Measurements from ENCODE around the gene EIF5A2.

Gene EIF5A2

GRCh38 chr3:170844377-170844776 lies 64.1 kb downstream of the EIF5A2 start:
- TF ChIP-seq CTCF (IDR thresholded peaks at IDR 0.05; ENCODE audit: borderline replicate concordance, insufficient read depth, low read depth, low read length): no peak

GRCh38 chr3:170840291-170840859 lies 68.1 kb downstream of the EIF5A2 start:
- no peak overlapping the region for H3K4me3 ChIP-seq (ENCODE audit: low read depth, low read length)
- TF ChIP-seq CTCF (IDR thresholded peaks at IDR 0.05; ENCODE audit: borderline replicate concordance, insufficient read depth, low read depth, low read length): no peak

More at GRCh38 chr3:170844377-170844776, 64.1 kb downstream of the EIF5A2 start:
- no peak overlapping the region for H3K4me3 ChIP-seq (ENCODE audit: low read depth, low read length)

GRCh38 chr3:170839518-170840100 lies 68.8 kb downstream of the EIF5A2 start:
- H3K4me3 ChIP-seq (ENCODE audit: low read depth, low read length): no peak overlapping the region

More at GRCh38 chr3:170839518-170840100, 68.8 kb downstream of the EIF5A2 start:
- TF ChIP-seq CTCF (IDR thresholded peaks at IDR 0.05; ENCODE audit: borderline replicate concordance, insufficient read depth, low read depth, low read length): no peak
